MM.1S (cell line): ENCODE measurements around the gene GPR180.

ENCODE experiments used
- DNase-seq: peaks from one replicate; pipeline ENCODE4 v3.0.0-alpha.2; 2015
- H2AFZ ChIP-seq: fragments of 300-600 bp; sonication (generic); 2 replicates; pipeline ENCODE4 v1.6.0; 2016; ENCODE audit warnings: antibody characterized with exemption, low read length
- H3F3A ChIP-seq: fragments of 300-600 bp; sonication (generic); 2 replicates; pipeline ENCODE4 v1.6.1; 2016; ENCODE audit warnings: mild to moderate bottlenecking, antibody characterized with exemption, low read length, moderate library complexity, mixed read lengths; ENCODE audit not compliant: insufficient read depth
- H3K27ac ChIP-seq: fragments of 300-600 bp; sonication (generic); 2 replicates; pipeline ENCODE4 v1.5.1; 2016; ENCODE audit warnings: mild to moderate bottlenecking, low read length
- H3K27me3 ChIP-seq: fragments of 300-600 bp; sonication (generic); replicated peaks from 2 replicates; pipeline ENCODE4 v1.6.0; 2016; ENCODE audit warnings: low read length; ENCODE audit not compliant: insufficient read depth
- H3K36me3 ChIP-seq: fragments of 300-600 bp; sonication (generic); replicated peaks from 2 replicates; pipeline ENCODE4 v1.6.1; 2016; ENCODE audit warnings: mild to moderate bottlenecking, low read length, mixed read lengths; ENCODE audit not compliant: insufficient read depth
- H3K4me1 ChIP-seq: fragments of 300-600 bp; sonication (generic); 2 replicates; pipeline ENCODE4 v1.6.1; 2016; ENCODE audit warnings: low read length, mixed read lengths
- H3K4me2 ChIP-seq: fragments of 300-600 bp; sonication (generic); 2 replicates; pipeline ENCODE4 v1.6.0; 2016; ENCODE audit warnings: low read depth, low read length
- H3K4me3 ChIP-seq: fragments of 300-600 bp; sonication (generic); 2 replicates; pipeline ENCODE4 v1.5.1; 2016; ENCODE audit warnings: low read length, mixed read lengths
- H3K79me2 ChIP-seq: fragments of 300-600 bp; sonication (generic); 2 replicates; pipeline ENCODE4 v1.6.1; 2016; ENCODE audit warnings: mixed run types, low read length, mixed read lengths
- H3K9ac ChIP-seq: fragments of 300-600 bp; sonication (generic); 2 replicates; pipeline ENCODE4 v1.6.1; 2016; ENCODE audit warnings: low read length, mixed read lengths
- H3K9me2 ChIP-seq: fragments of 300-600 bp; sonication (generic); replicated peaks from 2 replicates; pipeline ENCODE4 v1.6.1; 2016; ENCODE audit warnings: mild to moderate bottlenecking, low read length, mixed read lengths; ENCODE audit not compliant: insufficient read depth
- H3K9me3 ChIP-seq: fragments of 300-600 bp; sonication (generic); replicated peaks from 2 replicates; pipeline ENCODE4 v1.6.1; 2016; ENCODE audit warnings: mild to moderate bottlenecking, low read length, mixed read lengths; ENCODE audit not compliant: insufficient read depth
- H4K20me1 ChIP-seq: fragments of 300-600 bp; sonication (generic); 2 replicates; pipeline ENCODE4 v1.6.1; 2016; ENCODE audit warnings: mild to moderate bottlenecking, low read length, moderate library complexity, mixed read lengths; ENCODE audit not compliant: insufficient read depth
- EZH2 ChIP-seq: fragments of 300-600 bp; sonication (generic); optimal IDR thresholded peaks from 2 replicates; pipeline ENCODE3; 2017; ENCODE audit warnings: low read depth, mild to moderate bottlenecking, antibody characterized with exemption, low read length, mixed read lengths
- EZH2phosphoT487 ChIP-seq: fragments of 300-600 bp; sonication (generic); IDR thresholded peaks from 2 replicates; pipeline ENCODE4 v1.6.1; 2018; ENCODE audit warnings: antibody characterized with exemption, low read length
- TF ChIP-seq, protein P1 (sequence below): fragments of 300-600 bp; sonication (generic); IDR thresholded peaks from 2 replicates; pipeline ENCODE4 v1.5.1; 2016; ENCODE audit warnings: antibody characterized with exemption, low read length, mixed read lengths

GPR180 gene

DNA sequence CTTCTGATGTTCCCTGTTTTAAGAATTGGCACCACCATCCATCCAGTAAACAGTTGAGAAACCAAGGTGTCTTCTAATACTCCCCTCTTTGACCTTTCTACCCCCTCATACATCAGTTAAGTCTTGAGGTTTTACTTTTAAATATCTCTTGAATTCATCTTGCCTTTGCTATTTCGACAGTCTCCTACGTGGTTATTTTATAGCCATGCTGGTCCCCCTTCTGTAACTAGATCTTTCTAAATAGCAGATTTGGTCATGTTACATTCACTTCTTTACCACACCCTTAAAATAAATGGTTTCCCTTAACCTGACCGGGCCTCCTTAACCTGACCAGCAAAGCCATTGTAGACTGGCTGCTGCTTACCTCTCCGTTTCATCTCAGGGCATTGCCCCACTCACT is 5.4 kb downstream of the GPR180 start:
- Histone ChIP-seq H3K4me3 (no peak overlapping the region), H3K9ac (no peak overlapping the region), H3K9me3 (no peaks in the 10 kb centered on the region), H3K27ac (no peak overlapping the region), H3K36me3 (no peaks in the 10 kb centered on the region; the same call in 1 of the 2 replicates), H3K4me2 (no peak overlapping the region), H3K79me2 (peaks cover 11% of the 10 kb centered on the region), H3K4me1 (peaks cover 7% of the 10 kb centered on the region; the same call in 1 of the 2 replicates), H2AFZ (no peak overlapping the region), H3K27me3 (no peaks in the 10 kb centered on the region), H3F3A (no peaks in the 10 kb centered on the region), H4K20me1 (no peaks in the 10 kb centered on the region), H3K9me2 (no peaks in the 10 kb centered on the region)
- TF ChIP-seq, protein P1, sequence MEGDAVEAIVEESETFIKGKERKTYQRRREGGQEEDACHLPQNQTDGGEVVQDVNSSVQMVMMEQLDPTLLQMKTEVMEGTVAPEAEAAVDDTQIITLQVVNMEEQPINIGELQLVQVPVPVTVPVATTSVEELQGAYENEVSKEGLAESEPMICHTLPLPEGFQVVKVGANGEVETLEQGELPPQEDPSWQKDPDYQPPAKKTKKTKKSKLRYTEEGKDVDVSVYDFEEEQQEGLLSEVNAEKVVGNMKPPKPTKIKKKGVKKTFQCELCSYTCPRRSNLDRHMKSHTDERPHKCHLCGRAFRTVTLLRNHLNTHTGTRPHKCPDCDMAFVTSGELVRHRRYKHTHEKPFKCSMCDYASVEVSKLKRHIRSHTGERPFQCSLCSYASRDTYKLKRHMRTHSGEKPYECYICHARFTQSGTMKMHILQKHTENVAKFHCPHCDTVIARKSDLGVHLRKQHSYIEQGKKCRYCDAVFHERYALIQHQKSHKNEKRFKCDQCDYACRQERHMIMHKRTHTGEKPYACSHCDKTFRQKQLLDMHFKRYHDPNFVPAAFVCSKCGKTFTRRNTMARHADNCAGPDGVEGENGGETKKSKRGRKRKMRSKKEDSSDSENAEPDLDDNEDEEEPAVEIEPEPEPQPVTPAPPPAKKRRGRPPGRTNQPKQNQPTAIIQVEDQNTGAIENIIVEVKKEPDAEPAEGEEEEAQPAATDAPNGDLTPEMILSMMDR = no peak
- TF ChIP-seq EZH2 (no peak), EZH2phosphoT487 (no peak)
- no peak for DNase-seq

DNA sequence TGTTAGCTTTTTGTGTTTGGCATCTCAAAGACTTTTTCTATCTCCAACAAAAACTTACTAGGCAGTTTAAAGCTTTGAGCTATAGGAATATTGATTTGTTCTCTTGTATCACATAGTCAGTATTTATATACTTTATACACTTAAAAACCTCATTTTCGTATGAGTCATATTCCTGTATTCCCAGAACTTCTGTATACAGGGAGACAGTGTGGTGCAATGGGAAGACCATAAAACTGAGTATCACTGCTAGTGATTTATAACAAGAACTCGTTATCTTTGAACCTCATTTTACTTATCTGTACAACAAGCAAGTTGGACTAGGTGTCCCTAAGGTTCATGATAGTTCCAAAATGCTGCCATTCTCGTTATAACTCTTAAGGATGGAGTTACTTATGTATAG is 6.3 kb downstream of the GPR180 start:
- no peaks in the 10 kb centered on the region for H3K9me3 ChIP-seq
- H3K4me2 ChIP-seq = no peak overlapping the region
- H2AFZ ChIP-seq = no peak overlapping the region
- no peaks in the 10 kb centered on the region for H3F3A ChIP-seq
- peaks cover 3% of the 10 kb centered on the region; the same call in 1 of the 2 replicates for H3K4me1 ChIP-seq
- peaks cover 4% of the 10 kb centered on the region for H3K79me2 ChIP-seq
- H3K36me3 ChIP-seq = no peaks in the 10 kb centered on the region; the same call in 1 of the 2 replicates
- H3K27me3 ChIP-seq = no peaks in the 10 kb centered on the region
- H3K27ac ChIP-seq = no peak overlapping the region
- H3K9ac ChIP-seq = no peak overlapping the region
- no peak for TF ChIP-seq EZH2phosphoT487
- TF ChIP-seq, protein P1 = no peak
- TF ChIP-seq EZH2 = no peak
- no peaks in the 10 kb centered on the region for H3K9me2 ChIP-seq
- no peaks in the 10 kb centered on the region for H4K20me1 ChIP-seq
- H3K4me3 ChIP-seq = no peak overlapping the region
- no peak for DNase-seq

DNA sequence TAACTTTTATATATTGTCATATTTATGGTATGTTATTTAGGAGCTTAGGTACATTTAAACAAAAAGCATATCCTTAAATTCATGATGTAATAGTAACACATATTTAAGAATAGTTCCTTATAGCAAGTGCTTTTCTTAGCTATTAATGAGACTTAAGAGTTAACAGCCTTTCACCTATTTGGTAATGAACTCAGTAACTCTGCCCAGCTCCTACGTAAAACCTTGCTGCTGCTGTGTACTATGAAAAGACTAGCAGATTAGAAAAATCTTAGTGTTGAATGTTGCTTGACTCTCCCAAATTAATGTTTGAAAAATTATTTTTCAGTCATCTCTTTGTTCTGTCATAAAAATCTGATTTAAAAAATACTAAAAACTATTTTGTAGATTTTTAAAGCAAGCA is 6.9 kb downstream of the GPR180 start:
- Histone ChIP-seq H3K4me2 (no peak overlapping the region), H2AFZ (no peak overlapping the region), H3F3A (no peaks in the 10 kb centered on the region), H3K4me1 (no peaks in the 10 kb centered on the region), H3K4me3 (no peak overlapping the region), H3K9ac (no peak overlapping the region), H3K27me3 (no peaks in the 10 kb centered on the region), H3K9me3 (no peaks in the 10 kb centered on the region), H3K79me2 (no peaks in the 10 kb centered on the region), H4K20me1 (no peaks in the 10 kb centered on the region), H3K9me2 (no peaks in the 10 kb centered on the region), H3K36me3 (no peaks in the 10 kb centered on the region; the same call in 1 of the 2 replicates), H3K27ac (no peak overlapping the region)
- DNase-seq = no peak
- TF ChIP-seq, protein P1 = no peak
- no peak for TF ChIP-seq EZH2
- TF ChIP-seq EZH2phosphoT487 = no peak
